Skeletal muscle cell (primary cell): Measurements from ENCODE around the gene PTPRN2.
"Not testable (repeated sequence)": the region's sequence is repeated elsewhere in the genome, so short reads cannot be mapped to it uniquely, and the experiment has no call there.

ENCODE experiments used
- DNase-seq: peaks from one replicate; pipeline ENCODE4 v3.0.0-alpha.2; 2010; ENCODE audit warnings: low read depth
- H3K4me3 ChIP-seq: 2 replicates; pipeline ENCODE4 v1.5.1; 2011; ENCODE audit warnings: low read depth, mild to moderate bottlenecking, control low read depth, low read length, moderate library complexity

PTPRN2 gene

GRCh38 chr7:157490465-157490912 is 1097.1 kb downstream of the PTPRN2 start:
- no peak overlapping the region for H3K4me3 ChIP-seq
- no peak for DNase-seq

GRCh38 chr7:157489870-157490269 is 1097.8 kb downstream of the PTPRN2 start:
- not testable (repeated sequence) for DNase-seq

More at GRCh38 chr7:157489870-157490269, 1097.8 kb downstream of the PTPRN2 start:
- H3K4me3 ChIP-seq = not testable (repeated sequence)
